Neuronal stem cell (in vitro differentiated cells): ENCODE data around the gene ERC2.

Experiments used
- DNase-seq: peaks from one replicate; pipeline ENCODE4 v3.0.0-alpha.2; 2013; ENCODE audit warnings: low spot score
- H2AFZ ChIP-seq: one replicate; pipeline ENCODE4 v1.6.1; 2013; ENCODE audit warnings: mild to moderate bottlenecking, low read length, inconsistent platforms
- H2AK5ac ChIP-seq: 2 replicates; pipeline ENCODE4 v1.6.1; 2013; ENCODE audit warnings: low read depth, mild to moderate bottlenecking, inconsistent platforms, low read length, moderate library complexity, mixed read lengths
- H2BK120ac ChIP-seq: 2 replicates; pipeline ENCODE4 v1.6.1; 2013; ENCODE audit warnings: low read depth, mild to moderate bottlenecking, inconsistent platforms, low read length, moderate library complexity, mixed read lengths
- H2BK12ac ChIP-seq: one replicate; pipeline ENCODE4 v1.6.1; 2013; ENCODE audit warnings: low read length, inconsistent platforms
- H2BK15ac ChIP-seq: 2 replicates; pipeline ENCODE4 v1.6.1; 2013; ENCODE audit warnings: mild to moderate bottlenecking, low read length, inconsistent platforms, mixed read lengths
- H2BK5ac ChIP-seq: one replicate; pipeline ENCODE4 v1.6.1; 2013; ENCODE audit warnings: inconsistent platforms, mild to moderate bottlenecking, low read length, moderate library complexity
- H3K14ac ChIP-seq: one replicate; pipeline ENCODE4 v1.6.1; 2013; ENCODE audit warnings: low read length, inconsistent platforms
- H3K18ac ChIP-seq: 2 replicates; pipeline ENCODE4 v1.6.1; 2013; ENCODE audit warnings: low read length, inconsistent platforms
- H3K23ac ChIP-seq: 2 replicates; pipeline ENCODE4 v1.6.1; 2013; ENCODE audit warnings: low read depth, mild to moderate bottlenecking, mixed read lengths, low read length, inconsistent platforms; ENCODE audit not compliant: poor library complexity
- H3K27ac ChIP-seq: replicated peaks from 3 replicates; pipeline ENCODE4 v1.5.1; 2013; ENCODE audit warnings: low read length, inconsistent platforms
- H3K27me3 ChIP-seq, 3 experiments: 2 replicates each; pipeline ENCODE4 v1.6.1; 2013; ENCODE audit warnings: low read length in 3 of 3, mild to moderate bottlenecking in 2 of 3, inconsistent platforms in 1 of 3, low read depth in 1 of 3, mixed read lengths in 1 of 3, moderate library complexity in 1 of 3; ENCODE audit not compliant: control insufficient read depth in 3 of 3, insufficient read depth in 3 of 3
- H3K36me3 ChIP-seq, 2 donors: replicated peaks in 1 of 2; 2 replicates each; pipeline ENCODE4 v1.6.1; 2013; ENCODE audit warnings: low read length in 2 of 2; ENCODE audit not compliant: control insufficient read depth in 2 of 2, insufficient read depth in 2 of 2
- H3K4ac ChIP-seq: 2 replicates; pipeline ENCODE4 v1.6.1; 2013; ENCODE audit warnings: inconsistent platforms, mild to moderate bottlenecking, low read length, moderate library complexity
- H3K4me1 ChIP-seq, 2 donors: 1 replicate in 1 of 2; 2 replicates in 1 of 2; pipeline ENCODE4 v1.6.1; 2013; ENCODE audit warnings: low read length in 2 of 2, low read depth in 1 of 2; ENCODE audit not compliant: control insufficient read depth in 2 of 2, insufficient read depth in 1 of 2
- H3K4me2 ChIP-seq: one replicate; pipeline ENCODE4 v1.6.1; 2013; ENCODE audit warnings: mild to moderate bottlenecking, low read length, inconsistent platforms; ENCODE audit not compliant: insufficient read depth, poor library complexity, severe bottlenecking
- H3K4me3 ChIP-seq, 2 donors: 2 replicates each; pipeline ENCODE4 v1.5.1; 2013; ENCODE audit warnings: low read length in 2 of 2, mild to moderate bottlenecking in 2 of 2, inconsistent platforms in 1 of 2, moderate library complexity in 1 of 2
- H3K79me1 ChIP-seq: one replicate; pipeline ENCODE4 v1.6.1; 2013; ENCODE audit warnings: low read depth, mild to moderate bottlenecking, inconsistent platforms, low read length, moderate library complexity
- H3K9ac ChIP-seq: one replicate; pipeline ENCODE4 v1.6.1; 2013; ENCODE audit warnings: mild to moderate bottlenecking, low read depth, low read length, inconsistent platforms; ENCODE audit not compliant: poor library complexity
- H3K9me3 ChIP-seq, 2 donors: replicated peaks in 1 of 2; 2 replicates each; pipeline versions ENCODE3 to v1.6.1; 2013; ENCODE audit warnings: low read length in 2 of 2, mild to moderate bottlenecking in 2 of 2, inconsistent platforms in 1 of 2, low read depth in 1 of 2, mixed read lengths in 1 of 2, moderate library complexity in 1 of 2; ENCODE audit not compliant: control insufficient read depth in 2 of 2, insufficient read depth in 1 of 2
- H4K8ac ChIP-seq: one replicate; pipeline ENCODE4 v1.6.1; 2013; ENCODE audit warnings: low read depth, mild to moderate bottlenecking, inconsistent platforms, low read length, moderate library complexity
- H4K91ac ChIP-seq: one replicate; pipeline ENCODE4 v1.6.1; 2013; ENCODE audit warnings: low read length, low read depth, mild to moderate bottlenecking, inconsistent platforms; ENCODE audit not compliant: poor library complexity
- WGBS, 2 donors: extraction: QIAGEN DNeasy Blood & Tissue Kit; methylation state at CpG; one replicate each; pipeline ENCODE4 v1.1.7; 2013; ENCODE audit warnings: missing lambda C conversion rate in 2 of 2, mixed read lengths in 1 of 2; ENCODE audit not compliant: insufficient read length in 2 of 2, insufficient replicate concordance in 1 of 2; ENCODE audit errors: extremely low coverage in 2 of 2; 5-methylcytosine and 5-hydroxymethylcytosine counted together

ERC2 gene

GRCh38 chr3:56491566-56491965 is 23.3 kb upstream of the ERC2 start:
- DNase-seq: no peak

GRCh38 chr3:56488812-56489600 is 20.7 kb upstream of the ERC2 start:
- H2BK5ac ChIP-seq: no peak overlapping the region
- H2BK120ac ChIP-seq: no peak overlapping the region
- H2BK15ac ChIP-seq: no peak overlapping the region
- H4K91ac ChIP-seq: no peak overlapping the region
- DNase-seq: no peak
- no peaks in the 10 kb centered on the region for H3K36me3 ChIP-seq
- no peak overlapping the region for H2AK5ac ChIP-seq
- no peak overlapping the region for H3K4me2 ChIP-seq
- no peak overlapping the region for H3K4me3 ChIP-seq
- H3K27ac ChIP-seq: no peak overlapping the region
- no CpG with 5 or more reads among the region's 8 CpGs for WGBS, 2 donors
- H3K4me1 ChIP-seq: no peaks in the 10 kb centered on the region
- H2AFZ ChIP-seq: no peak overlapping the region
- no peak overlapping the region for H3K4ac ChIP-seq
- no peak overlapping the region for H3K23ac ChIP-seq
- no peak overlapping the region for H4K8ac ChIP-seq
- no peaks in the 10 kb centered on the region for H3K79me1 ChIP-seq
- H3K14ac ChIP-seq: no peak overlapping the region
- H2BK12ac ChIP-seq: no peak overlapping the region
- no peak overlapping the region for H3K9ac ChIP-seq
- peaks cover 0 to 7% (median 0%) of the 10 kb centered on the region in 3 experiments for H3K27me3 ChIP-seq
- no peak overlapping the region for H3K18ac ChIP-seq
- H3K9me3 ChIP-seq: no peaks in the 10 kb centered on the region

More at GRCh38 chr3:56491566-56491965, 23.3 kb upstream of the ERC2 start:
- no peaks in the 10 kb centered on the region for H3K79me1 ChIP-seq
- no peak overlapping the region for H3K23ac ChIP-seq
- H3K27me3 ChIP-seq: peaks cover 0 to 2% (median 0%) of the 10 kb centered on the region in 3 experiments
- H3K27ac ChIP-seq: no peak overlapping the region
- no peak overlapping the region for H3K4ac ChIP-seq
- no peak overlapping the region for H4K8ac ChIP-seq
- H4K91ac ChIP-seq: no peak overlapping the region
- H3K4me1 ChIP-seq: no peaks in the 10 kb centered on the region
- H3K9ac ChIP-seq: no peak overlapping the region
- H3K18ac ChIP-seq: no peak overlapping the region
- no peaks in the 10 kb centered on the region for H3K9me3 ChIP-seq
- no peak overlapping the region for H2BK120ac ChIP-seq
- no peak overlapping the region for H2AFZ ChIP-seq
- no peak overlapping the region for H3K14ac ChIP-seq
- H2BK12ac ChIP-seq: no peak overlapping the region
- H3K4me3 ChIP-seq: no peak overlapping the region
- no peak overlapping the region for H2BK15ac ChIP-seq
- H3K4me2 ChIP-seq: no peak overlapping the region
- H2AK5ac ChIP-seq: no peak overlapping the region
- H3K36me3 ChIP-seq: no peaks in the 10 kb centered on the region
- WGBS, 2 donors: no CpG with 5 or more reads among the region's 2 CpGs
- no peak overlapping the region for H2BK5ac ChIP-seq

- H3K27me3 ChIP-seq: peaks cover 0 to 12% (median 0%) of the 10 kb centered on the region in 3 experiments
Observed at GRCh38 chr3:56484525-56485032, 16.3 kb upstream of the ERC2 start.

GRCh38 chr3:56484122-56484521 is 15.9 kb upstream of the ERC2 start:
- WGBS, 2 donors: no CpG with 5 or more reads among the region's 4 CpGs
- H2BK15ac ChIP-seq: no peak overlapping the region

More at GRCh38 chr3:56484525-56485032, 16.3 kb upstream of the ERC2 start:
- no peak overlapping the region for H2AK5ac ChIP-seq
- no peak overlapping the region for H3K9ac ChIP-seq
- no peak overlapping the region for H3K23ac ChIP-seq
- no peak overlapping the region for H3K4me3 ChIP-seq
- H3K36me3 ChIP-seq: no peaks in the 10 kb centered on the region
- no peak overlapping the region for H3K18ac ChIP-seq
- no peaks in the 10 kb centered on the region for H3K79me1 ChIP-seq
- H3K4me1 ChIP-seq: no peaks in the 10 kb centered on the region
- H3K4ac ChIP-seq: no peak overlapping the region
- no peak for DNase-seq
- WGBS, 2 donors: no CpG with 5 or more reads among the region's 2 CpGs
- no peak overlapping the region for H2BK5ac ChIP-seq
- no peak overlapping the region for H2BK12ac ChIP-seq
- no peak overlapping the region for H3K27ac ChIP-seq
- H3K9me3 ChIP-seq: no peaks in the 10 kb centered on the region
- no peak overlapping the region for H2BK15ac ChIP-seq
- no peak overlapping the region for H2AFZ ChIP-seq
- no peak overlapping the region for H3K4me2 ChIP-seq
- no peak overlapping the region for H2BK120ac ChIP-seq
- H4K8ac ChIP-seq: no peak overlapping the region
- no peak overlapping the region for H4K91ac ChIP-seq
- H3K14ac ChIP-seq: no peak overlapping the region

More at GRCh38 chr3:56484122-56484521, 15.9 kb upstream of the ERC2 start:
- no peak overlapping the region for H3K9ac ChIP-seq
- H2AFZ ChIP-seq: no peak overlapping the region
- no peak overlapping the region for H3K14ac ChIP-seq
- no peak for DNase-seq
- peaks cover 0 to 12% (median 0%) of the 10 kb centered on the region in 3 experiments for H3K27me3 ChIP-seq
- no peak overlapping the region for H4K8ac ChIP-seq
- H3K4me2 ChIP-seq: no peak overlapping the region
- H3K23ac ChIP-seq: no peak overlapping the region
- no peak overlapping the region for H4K91ac ChIP-seq
- H2AK5ac ChIP-seq: no peak overlapping the region
- H3K79me1 ChIP-seq: no peaks in the 10 kb centered on the region
- no peaks in the 10 kb centered on the region for H3K36me3 ChIP-seq
- no peaks in the 10 kb centered on the region for H3K4me1 ChIP-seq
- H2BK12ac ChIP-seq: no peak overlapping the region
- H3K4me3 ChIP-seq: no peak overlapping the region
- H2BK120ac ChIP-seq: no peak overlapping the region
- H3K27ac ChIP-seq: no peak overlapping the region
- no peak overlapping the region for H3K18ac ChIP-seq
- no peak overlapping the region for H2BK5ac ChIP-seq
- no peaks in the 10 kb centered on the region for H3K9me3 ChIP-seq
- H3K4ac ChIP-seq: no peak overlapping the region
